Myometrial cell (primary cell): Measurements from ENCODE around the gene TAGLN2. TPM values are rescaled to one million over a fixed set of nuclear protein-coding genes. Genes with fewer than 3 reads are reported as not detected.

Experiments used
- total RNA-seq: library from RNA; depleted of rRNA; stranded (reverse); fragments of >200 nt; gene quantifications from 2 replicates; pipeline ENCODE4 v1.2.3, GENCODE V29; 2015

Gene TAGLN2
- total RNA-seq = 555 and 578 TPM in 2 replicates

DNA sequence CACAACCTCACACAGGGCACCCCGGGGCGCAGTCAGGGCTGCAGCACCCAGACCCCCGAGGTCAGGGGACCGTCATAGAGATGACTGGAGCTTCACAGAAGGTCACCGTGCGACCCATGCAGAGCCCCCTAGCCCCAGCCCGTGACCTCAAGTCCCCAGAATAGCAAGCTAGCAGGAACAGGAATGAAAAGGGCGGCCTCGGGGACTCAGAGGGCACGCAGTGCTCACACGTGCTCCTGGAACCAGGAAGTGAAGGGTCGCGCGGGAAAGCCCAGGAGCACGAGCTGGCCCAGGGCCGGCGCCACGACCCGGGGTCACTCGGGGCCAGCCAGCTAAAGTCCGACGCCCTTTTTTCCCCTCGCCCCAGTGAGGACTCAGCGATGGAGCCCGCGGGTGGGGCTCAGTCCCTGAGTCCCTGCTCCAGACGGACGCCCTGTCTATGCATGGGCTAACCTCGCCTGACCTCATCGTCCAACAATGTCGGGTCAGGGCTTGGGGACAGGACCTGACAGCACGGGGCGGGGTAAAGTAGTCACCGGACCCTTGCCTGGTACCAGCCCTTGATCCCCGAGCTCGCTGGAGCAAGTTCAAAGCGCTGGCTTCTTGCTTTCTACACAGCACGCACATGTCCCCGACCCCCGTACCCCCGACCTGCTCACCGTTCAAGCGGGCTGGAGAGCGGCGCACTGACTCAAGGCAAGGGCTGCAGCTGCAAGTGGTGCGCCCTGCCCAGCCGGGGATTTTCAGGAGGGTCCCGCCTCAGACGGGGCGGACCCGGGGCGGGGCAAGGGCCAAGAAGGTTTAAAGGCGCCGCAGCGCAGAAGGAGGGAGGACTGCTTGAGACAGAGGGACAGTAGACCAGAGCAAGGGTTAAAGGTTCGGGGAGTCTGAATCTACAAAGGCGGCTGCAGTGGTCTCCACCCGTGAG lies at the start of gene TAGLN2:
TSS of gene TAGLN2 (minus strand) at position 717 of the 928 bp plus-strand sequence. CDS start 4,998 bp downstream, outside the sequence.

DNA sequence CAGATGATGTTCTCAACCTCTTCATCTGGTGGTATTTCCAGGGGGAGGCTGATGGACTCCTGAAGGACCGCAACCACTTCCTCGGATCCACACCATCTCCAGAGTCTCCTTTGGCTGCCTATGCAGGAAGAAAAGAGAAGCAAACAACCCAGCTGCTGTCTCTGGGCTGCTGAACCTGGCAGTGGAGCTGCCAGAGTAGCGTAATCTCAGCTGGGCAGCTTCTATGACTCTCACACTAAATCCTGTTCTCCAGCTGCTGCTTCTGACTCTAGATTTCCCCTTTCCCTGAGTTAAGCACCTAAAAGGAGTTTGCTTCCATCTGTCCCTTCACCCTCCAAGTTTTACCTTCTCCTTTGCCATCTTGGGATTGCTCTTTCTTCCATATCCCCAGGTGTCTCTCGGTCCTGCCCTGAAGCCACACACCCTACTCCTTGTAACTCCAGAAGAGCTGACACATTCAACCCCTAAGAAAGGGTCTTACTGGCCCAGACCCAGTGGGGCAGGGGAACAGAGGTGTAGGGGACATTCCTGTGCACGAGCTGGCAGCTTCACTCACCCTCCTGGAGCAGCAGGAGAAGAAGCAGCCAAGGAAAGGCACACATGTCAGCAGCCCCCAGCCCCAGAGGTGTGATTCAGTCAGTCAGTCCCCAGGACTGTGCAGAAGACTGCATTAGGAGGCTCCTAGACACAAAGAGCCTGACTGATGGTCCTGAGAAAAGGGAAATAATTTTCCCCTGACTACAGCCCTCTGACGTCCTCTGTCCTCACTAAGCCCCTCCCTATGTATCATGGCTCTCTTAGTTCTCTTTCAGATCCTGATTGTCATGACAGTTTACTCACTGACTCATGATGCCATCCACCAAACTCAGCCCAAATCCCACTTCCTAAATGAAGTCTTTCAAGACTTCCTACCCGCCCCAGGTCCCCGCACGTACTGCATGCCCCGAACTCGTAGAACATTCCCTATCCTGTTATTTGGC lies 28.5 kb upstream of the TAGLN2 start, which contains the start of gene SLAMF9:
TSS of gene SLAMF9 (minus strand) at position 702 of the 980 bp plus-strand sequence. CDS start at position 602, 100 bp downstream.

DNA sequence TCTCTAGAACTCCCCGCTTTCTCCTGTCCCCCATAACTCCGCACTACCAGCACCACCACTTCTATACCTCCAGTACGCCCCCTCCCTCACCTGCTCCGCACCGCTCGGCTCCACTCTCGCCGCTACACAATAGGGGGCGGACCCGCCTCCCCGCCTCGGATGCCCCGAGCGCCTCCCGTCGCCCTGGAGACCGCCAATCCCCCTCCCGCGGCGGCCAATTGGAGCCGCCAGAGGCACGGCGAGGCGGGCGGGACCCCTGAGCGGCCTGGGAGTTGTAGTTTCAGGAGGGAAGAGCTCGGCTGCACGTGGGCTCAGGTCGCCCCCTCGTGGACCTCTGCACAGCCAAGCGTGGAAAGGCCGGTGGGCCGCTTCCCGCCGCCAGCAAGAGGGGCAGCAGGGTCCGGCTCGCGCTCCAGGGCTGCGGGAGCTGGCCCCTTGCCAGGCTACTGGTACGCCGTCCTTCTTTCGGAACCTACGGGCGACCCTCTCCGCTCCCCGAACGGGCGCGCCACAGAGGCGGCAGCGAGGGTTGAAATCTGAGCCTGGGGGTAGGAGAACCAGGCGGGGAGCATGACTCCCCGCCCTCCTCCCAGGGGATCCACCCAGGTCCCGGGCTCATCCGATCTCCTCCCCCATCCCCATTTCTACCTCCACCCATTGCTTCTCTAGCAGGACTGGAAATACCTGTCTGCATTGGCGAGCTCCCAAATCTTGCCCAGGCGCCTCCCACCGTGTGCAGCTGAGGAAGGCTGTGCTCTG lies 20.4 kb upstream of the TAGLN2 start, which contains the start of gene IGSF9:
TSS of gene IGSF9 (minus strand) at position 131 of the 759 bp plus-strand sequence. CDS start 2,159 bp downstream, outside the sequence.

DNA sequence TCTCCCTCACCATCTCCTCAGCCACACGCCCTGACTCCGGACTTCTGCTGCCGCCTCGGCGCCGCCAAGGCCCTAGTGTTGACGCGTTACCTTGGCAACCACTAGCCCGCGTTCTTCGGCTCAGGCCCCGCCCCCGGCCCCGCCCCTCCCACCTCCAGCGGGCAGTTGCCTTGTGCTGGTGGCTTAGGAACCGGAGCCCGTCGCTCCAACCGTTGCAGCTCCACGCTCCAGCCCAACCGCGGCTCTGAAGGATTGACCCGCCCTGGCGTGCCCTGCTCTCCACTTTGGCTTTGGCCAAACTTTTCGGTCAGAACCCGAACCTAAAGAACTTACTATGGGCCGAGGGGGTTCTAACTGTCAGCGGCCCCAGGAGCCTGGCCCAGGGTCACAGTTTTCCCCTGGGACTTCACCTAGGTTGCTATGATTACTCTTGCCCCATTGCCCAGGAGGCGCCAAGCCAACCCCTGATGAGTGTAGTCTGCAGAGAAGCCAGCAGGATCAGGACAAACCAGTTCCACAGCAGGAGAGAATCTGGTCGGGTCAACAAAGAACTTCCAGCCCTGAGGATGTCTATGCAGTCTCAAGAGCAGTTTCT lies 25.1 kb downstream of the TAGLN2 start, which contains the start of gene CFAP45:
TSS of gene CFAP45 (minus strand) at position 80 of the 595 bp plus-strand sequence. CDS start at position 13, 67 bp downstream.

Other genes starting within 250 kb of the TAGLN2 start
- gene CRP, start 210.9 kb downstream of the TAGLN2 start, total RNA-seq = not detected in 2 replicates
- gene DUSP23, start 144.5 kb downstream of the TAGLN2 start, total RNA-seq = 15.8 and 17.0 TPM in 2 replicates
- not detected in 2 replicates for gene FCRL6, start 123.1 kb downstream of the TAGLN2 start, total RNA-seq
- gene SLAMF8, start 98.6 kb downstream of the TAGLN2 start, total RNA-seq = 0.18 and 0.86 TPM in 2 replicates
- not detected in 2 replicates for gene VSIG8, start 62.9 kb downstream of the TAGLN2 start, total RNA-seq
- gene CFAP45, start 25.3 kb downstream of the TAGLN2 start, total RNA-seq = 1.2 TPM in 1 of 2 replicates, not detected in the other
- not detected in 2 replicates for gene IGSF9, start 20.1 kb upstream of the TAGLN2 start, total RNA-seq
- not detected in 2 replicates for gene SLAMF9, start 28.7 kb upstream of the TAGLN2 start, total RNA-seq
- 1.7 and 2.7 TPM in 2 replicates for gene PIGM, start 106.5 kb upstream of the TAGLN2 start, total RNA-seq
- not detected in 2 replicates for gene KCNJ10, start 144.7 kb upstream of the TAGLN2 start, total RNA-seq
- gene KCNJ9, start 156.0 kb upstream of the TAGLN2 start, total RNA-seq = 0.71 TPM in 1 of 2 replicates, not detected in the other
- gene IGSF8, start 173.1 kb upstream of the TAGLN2 start, total RNA-seq = 15.6 and 17.9 TPM in 2 replicates
- gene ATP1A2, start 190.3 kb upstream of the TAGLN2 start, total RNA-seq = not detected in 2 replicates
- gene ATP1A4, start 226.1 kb upstream of the TAGLN2 start, total RNA-seq = not detected in 2 replicates